Measurements from ENCODE around the gene SPNS2.

The SPNS2 gene

GRCh38 chr17:4518901-4519300 lies 20.2 kb downstream of the SPNS2 start:
- in situ Hi-C loops (cut with MboI; ENCODE audit: low sequenced_read_pairs), result no loop called here

GRCh38 chr17:4519361-4519788 lies 20.7 kb downstream of the SPNS2 start:
- in situ Hi-C loops (cut with MboI; ENCODE audit: low sequenced_read_pairs), result no loop called here

- in situ Hi-C loops (cut with MboI; ENCODE audit: low sequenced_read_pairs), result no loop called here
Measured at GRCh38 chr17:4520060-4520893, 21.6 kb downstream of the SPNS2 start.

- in situ Hi-C loops (cut with MboI; ENCODE audit: low sequenced_read_pairs), result no loop called here
Measured at GRCh38 chr17:4520894-4521600, 22.4 kb downstream of the SPNS2 start.

DNA sequence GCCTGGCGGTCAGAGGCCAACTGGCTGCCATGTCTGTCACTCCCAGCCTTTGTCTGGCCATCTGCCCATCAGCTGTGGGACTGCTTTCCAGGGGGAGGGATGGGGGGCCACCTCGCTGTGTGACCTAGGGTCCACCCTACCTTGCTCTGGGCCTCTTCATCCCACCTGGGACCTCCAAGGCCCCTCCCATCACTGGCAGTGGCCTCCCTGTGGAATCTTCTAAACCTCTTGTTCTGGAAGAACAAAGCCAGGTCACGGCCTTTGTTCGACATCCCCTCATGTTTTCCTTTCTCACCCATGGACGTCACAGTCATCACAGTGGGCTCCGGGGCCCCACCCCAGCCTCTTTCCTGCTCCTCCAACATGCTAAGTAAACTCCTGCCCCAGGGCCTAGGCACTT lies 24.0 kb downstream of the SPNS2 start:
- in situ Hi-C loops (cut with MboI; ENCODE audit: low sequenced_read_pairs), result no loop called here

DNA sequence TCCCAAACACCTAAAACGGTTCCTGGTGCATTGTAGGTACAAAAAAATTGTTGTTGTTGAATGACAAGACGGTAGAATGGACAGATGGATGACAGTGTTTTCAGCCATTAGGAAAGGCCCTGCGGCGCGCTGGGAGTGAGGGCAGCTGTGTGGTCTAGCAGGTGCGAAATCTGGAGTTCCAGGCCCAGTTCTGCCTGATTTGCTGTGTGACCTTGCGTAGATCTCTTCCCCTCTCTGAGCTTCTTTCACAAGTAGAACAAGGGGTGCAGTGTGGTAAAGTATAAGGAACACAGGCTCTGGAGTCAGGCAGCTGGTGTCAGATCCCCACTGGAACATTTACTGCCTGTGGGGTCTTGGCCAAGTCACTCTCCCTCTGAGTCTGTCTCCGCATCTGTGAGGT lies 25.3 kb downstream of the SPNS2 start:
- in situ Hi-C loops (cut with MboI; ENCODE audit: low sequenced_read_pairs), result no loop called here

DNA sequence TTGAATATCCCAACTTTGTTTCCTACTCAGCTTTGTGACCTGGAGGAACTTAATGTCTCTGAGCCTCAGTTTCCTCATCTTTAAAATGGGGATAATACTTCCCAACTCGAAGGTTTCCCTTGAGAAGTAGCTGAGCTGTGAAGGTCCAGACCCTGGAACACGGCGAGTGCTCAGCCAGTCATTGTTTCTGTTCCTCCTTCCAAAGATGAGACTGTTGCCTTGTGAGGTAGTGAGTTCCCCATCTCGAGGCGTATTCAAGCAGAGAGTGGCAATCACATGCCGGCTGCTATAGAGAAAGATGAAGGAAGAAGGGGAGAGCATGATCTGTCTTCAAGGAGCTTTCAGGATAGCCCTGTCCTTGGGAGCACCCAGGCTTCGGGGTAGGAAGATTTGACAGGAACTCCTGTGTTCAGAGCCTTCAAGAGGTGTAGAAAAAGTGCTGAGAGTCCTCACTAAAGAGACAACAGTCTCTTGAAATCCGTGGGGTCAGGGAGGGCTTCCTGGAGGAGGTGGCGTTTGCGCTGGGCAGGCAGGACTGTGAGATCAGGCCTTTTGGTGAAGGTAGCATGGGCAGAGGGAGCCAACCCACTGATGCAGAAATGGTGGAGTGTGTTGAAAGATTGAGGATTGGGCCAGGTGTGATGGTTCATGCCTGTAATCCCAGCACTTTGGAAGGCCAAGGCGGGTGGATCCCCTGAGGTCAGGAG lies 27.2 kb downstream of the SPNS2 start:
- in situ Hi-C loops (cut with MboI; ENCODE audit: low sequenced_read_pairs), result no loop called here

DNA sequence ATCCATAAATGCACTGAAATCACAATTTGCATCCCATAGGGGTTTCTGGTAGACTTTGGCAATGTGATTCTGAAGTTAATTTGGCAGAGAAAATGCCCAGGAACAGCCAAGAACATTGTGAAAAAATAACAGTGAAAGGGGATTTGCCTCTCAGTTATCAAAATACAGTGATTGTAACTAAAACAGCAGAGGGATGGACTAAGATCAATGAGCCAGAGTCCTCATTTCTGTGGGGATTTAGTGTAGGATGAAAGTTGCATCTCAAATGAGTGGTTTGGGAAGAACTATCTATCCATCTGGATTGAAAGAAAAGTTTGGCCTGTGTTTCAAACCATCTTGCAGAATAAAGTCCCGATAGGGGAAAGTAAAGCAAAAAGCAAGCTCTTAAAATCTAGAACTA lies 28.5 kb downstream of the SPNS2 start:
- in situ Hi-C loops (cut with MboI; ENCODE audit: low sequenced_read_pairs), result no loop called here

- in situ Hi-C loops (cut with MboI; ENCODE audit: low sequenced_read_pairs), result no loop called here
Measured at GRCh38 chr17:4527566-4528125, 29.0 kb downstream of the SPNS2 start.

DNA sequence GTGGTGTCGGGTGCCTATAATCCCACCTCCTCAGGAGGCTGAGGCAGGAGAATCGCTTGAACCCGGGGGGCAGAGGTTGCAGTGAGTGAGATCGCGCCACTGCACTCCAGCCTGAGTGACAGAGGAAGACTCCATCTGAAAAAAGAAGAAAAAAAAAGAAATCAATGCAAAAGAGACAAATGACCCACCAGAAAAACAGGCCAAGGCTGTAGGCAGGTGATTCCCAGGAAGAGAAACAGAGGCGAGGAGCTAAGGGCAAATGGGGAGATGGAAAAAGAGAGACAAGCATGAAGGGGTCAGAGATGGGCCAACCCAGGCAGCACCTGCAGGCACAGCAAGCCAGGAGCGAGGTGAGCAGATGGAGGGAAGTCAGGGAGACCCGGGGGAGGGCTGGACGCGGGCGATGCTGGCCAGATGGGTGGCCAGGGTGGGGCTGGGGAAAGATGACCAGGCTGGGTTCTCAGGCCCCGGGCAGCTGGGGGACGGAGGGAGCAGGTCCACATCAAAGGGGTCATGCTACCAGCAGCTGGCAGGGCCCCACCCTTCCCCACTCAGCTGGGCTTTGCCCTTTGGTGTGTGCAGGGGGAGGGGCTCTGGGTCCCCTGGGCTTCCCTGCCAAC lies 31.0 kb downstream of the SPNS2 start:
- in situ Hi-C loops (cut with MboI; ENCODE audit: low sequenced_read_pairs), result no loop called here

DNA sequence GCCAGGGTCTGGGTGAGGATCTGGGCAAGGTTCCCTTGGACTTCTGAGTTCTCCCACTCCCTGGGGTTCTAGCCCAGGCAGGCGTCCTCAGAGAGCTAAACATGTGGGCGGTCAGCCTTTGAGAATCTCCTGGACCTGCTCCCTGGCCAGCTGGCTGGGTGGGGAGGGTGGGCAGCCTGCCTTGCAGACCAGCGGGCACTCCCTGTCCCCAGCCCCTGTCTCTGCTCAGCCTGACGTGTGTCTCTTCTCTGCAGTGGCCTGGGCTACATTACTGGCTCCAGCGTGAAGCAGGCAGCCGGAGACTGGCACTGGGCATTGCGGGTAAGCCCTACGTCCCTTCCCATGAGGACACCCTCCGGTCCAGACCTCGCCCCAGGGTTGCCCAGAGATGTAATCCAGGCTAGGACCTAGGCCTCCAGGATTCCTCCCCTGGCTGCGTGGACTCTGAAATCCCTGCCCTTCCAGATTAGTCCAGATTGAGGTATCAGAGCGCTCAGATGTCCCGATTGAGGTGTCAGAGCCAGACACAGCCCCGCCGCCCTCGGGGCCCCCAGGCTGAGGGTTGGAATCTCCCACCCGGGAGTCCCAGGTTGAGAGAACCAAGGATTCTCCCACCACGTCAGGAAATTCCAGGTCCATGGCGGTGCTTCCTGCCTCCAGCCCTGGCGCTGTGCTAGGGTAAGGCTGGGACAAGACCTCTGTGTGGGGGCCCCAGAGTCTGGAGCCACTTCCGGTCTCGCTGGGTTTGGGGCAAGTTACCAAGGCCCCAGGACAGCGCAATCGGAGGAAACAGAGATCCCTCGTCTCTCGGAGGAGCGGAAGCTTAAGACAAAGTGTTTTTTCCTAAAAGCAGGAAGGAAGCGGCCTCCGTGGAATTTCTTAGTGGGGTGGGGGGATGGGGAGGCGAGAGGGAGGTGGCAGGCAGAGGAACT lies 32.4 kb downstream of the SPNS2 start:
- in situ Hi-C loops (cut with MboI; ENCODE audit: low sequenced_read_pairs), result no loop called here

DNA sequence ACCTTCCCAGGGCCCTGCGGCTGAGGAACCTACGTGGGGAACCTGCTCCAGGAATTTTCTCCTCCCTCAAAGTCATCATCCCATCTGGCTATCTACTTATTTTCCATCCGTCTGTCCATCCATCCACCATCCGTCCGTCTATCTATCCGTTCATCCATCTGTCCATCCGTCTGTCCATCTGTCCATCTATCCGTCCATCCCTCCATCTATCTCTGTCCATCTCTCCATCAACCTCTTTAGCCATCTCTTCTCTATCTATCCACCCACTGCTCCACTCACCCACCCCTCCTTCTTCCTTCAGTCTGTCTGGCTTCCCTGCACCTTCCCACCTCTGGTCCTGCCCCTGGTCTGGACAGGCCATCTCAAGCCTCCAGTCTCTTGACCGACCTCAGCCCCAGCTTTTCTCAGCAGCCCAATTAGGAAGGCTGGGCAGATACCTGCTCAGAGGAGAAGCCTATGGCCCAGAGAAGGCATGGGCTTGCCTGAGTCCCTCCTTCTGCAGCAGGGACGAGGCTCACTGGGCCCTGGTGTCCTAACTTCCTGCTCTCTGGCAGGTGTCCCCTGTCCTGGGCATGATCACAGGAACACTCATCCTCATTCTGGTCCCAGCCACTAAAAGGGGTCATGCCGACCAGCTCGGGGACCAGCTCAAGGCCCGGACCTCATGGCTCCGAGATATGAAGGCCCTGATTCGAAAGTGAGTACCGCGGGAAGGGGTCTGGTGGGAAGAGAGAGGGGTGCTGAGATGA lies 33.5 kb downstream of the SPNS2 start:
- in situ Hi-C loops (cut with MboI; ENCODE audit: low sequenced_read_pairs), result no loop called here

GRCh38 chr17:4532860-4533522 lies 34.3 kb downstream of the SPNS2 start:
- in situ Hi-C loops (cut with MboI; ENCODE audit: low sequenced_read_pairs), result no loop called here

GRCh38 chr17:4533523-4534504 lies 35.1 kb downstream of the SPNS2 start:
- in situ Hi-C loops (cut with MboI; ENCODE audit: low sequenced_read_pairs), result no loop called here

- in situ Hi-C loops (cut with MboI; ENCODE audit: low sequenced_read_pairs), result no loop called here
Measured at GRCh38 chr17:4534515-4534914, 35.8 kb downstream of the SPNS2 start.

DNA sequence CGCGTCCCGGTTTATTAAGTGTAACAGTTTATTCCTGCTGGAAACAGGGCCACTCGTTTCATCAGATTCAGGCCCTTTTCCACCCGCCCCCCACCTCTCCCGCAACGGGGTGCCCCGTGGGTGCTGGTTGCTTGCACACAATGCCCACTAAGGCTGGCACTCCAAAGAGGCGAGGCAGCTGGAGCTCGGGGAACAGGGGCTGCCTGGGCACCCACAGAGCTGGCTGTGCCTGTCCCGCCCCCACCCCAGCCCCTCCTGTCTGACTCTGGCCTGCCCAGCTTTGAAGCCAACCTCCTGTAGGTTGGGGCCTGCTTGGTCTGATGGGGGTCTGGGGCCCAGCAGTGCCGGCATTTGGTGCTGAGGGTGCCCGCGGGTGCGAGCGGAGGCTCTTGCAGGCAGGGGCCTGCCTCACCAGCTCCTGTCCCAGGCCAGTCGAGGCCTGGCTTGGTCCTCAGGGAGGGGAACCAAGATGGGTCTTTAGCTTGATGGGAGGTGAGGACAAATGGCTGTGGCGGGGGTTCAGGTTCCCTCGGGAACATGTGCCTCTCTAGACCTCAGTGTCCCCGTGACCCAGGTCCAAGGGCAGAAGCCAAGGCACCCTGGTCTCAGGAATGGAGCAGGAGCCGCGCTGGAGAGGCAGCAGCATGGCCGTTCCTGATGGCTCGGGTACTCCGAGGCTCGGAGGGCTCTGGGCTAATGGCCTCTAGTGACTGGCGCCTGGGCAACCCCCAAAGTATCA lies 36.4 kb downstream of the SPNS2 start:
- in situ Hi-C loops (cut with MboI; ENCODE audit: low sequenced_read_pairs), result no loop called here
